B cell (primary cell): ENCODE measurements around the gene NRDE2. TPM values are rescaled to one million over a fixed set of nuclear protein-coding genes. Genes with fewer than 3 reads are reported as not detected.

Experiments used
- ATAC-seq: fragments of 200-7000 bp; cut with Tn5 transposase; one replicate; pipeline ENCODE4 v1.10.0; 2021; ENCODE audit warnings: low read depth, mild to moderate bottlenecking, moderate number of reproducible peaks, moderate library complexity
- CTCF ChIA-PET: fragments of 350-600 bp; sonication (Branson Sonifier 250); formaldehyde crosslinking; loops from one replicate; lab custom pipeline; 2021; ENCODE audit warnings: antibody characterized with exemption, inconsistent platforms; lab: Charles Lee
- POLR2A ChIA-PET: fragments of 350-600 bp; sonication (Branson Sonifier 250); formaldehyde crosslinking; loops from one replicate; lab custom pipeline; 2021; ENCODE audit warnings: antibody characterized with exemption; lab: Charles Lee
- DNase-seq: peaks from one replicate; pipeline ENCODE4 v3.0.0; 2013
- H2AFZ ChIP-seq: 2 replicates; pipeline ENCODE4 v1.6.1; 2012; ENCODE audit warnings: mild to moderate bottlenecking, low read depth, low read length; ENCODE audit not compliant: insufficient read depth, poor library complexity, severe bottlenecking
- H3K27ac ChIP-seq, 2 donors: 1 replicate in 1 of 2; 2 replicates in 1 of 2; pipeline ENCODE4 v1.5.1; 2012 to 2013; ENCODE audit warnings: low read length in 2 of 2, mild to moderate bottlenecking in 2 of 2, moderate library complexity in 1 of 2
- H3K27me3 ChIP-seq, 4 experiments: fragments of 200-600 bp in 1 of 4; sonication (generic) in 1 of 4; replicated peaks in 1 of 4; 1 replicate in 2 of 4; 2 replicates in 2 of 4; pipeline versions ENCODE4 v1.6.1 to v1.7.0; 2013 to 2016; ENCODE audit warnings: low read length in 3 of 4, mild to moderate bottlenecking in 2 of 4, mixed read lengths in 1 of 4, moderate library complexity in 1 of 4; ENCODE audit not compliant: insufficient read depth in 4 of 4, control insufficient read depth in 3 of 4; ENCODE audit errors: control extremely low read depth in 1 of 4
- H3K36me3 ChIP-seq, 2 experiments: replicated peaks in 1 of 2; 1 replicate in 1 of 2; 2 replicates in 1 of 2; pipeline versions ENCODE4 v1.6.1 to v1.7.1; 2013; ENCODE audit warnings: low read length in 1 of 2; ENCODE audit not compliant: insufficient read depth in 2 of 2, control insufficient read depth in 1 of 2; ENCODE audit errors: control extremely low read depth in 1 of 2, extremely low read depth in 1 of 2
- H3K4me1 ChIP-seq, 2 donors: fragments of 200-600 bp in 1 of 2; sonication (generic) in 1 of 2; 1 replicate in 1 of 2; 2 replicates in 1 of 2; pipeline versions ENCODE4 v1.5.1 to v1.6.1; 2013 to 2017; ENCODE audit warnings: low read length in 2 of 2; ENCODE audit not compliant: control insufficient read depth in 2 of 2, insufficient read depth in 2 of 2
- H3K4me2 ChIP-seq: replicated peaks from 2 replicates; pipeline ENCODE3; 2012; ENCODE audit warnings: mild to moderate bottlenecking, low read depth, low read length; ENCODE audit not compliant: poor library complexity, severe bottlenecking
- H3K4me3 ChIP-seq, 5 experiments: fragments of 200-600 bp in 1 of 5; sonication (generic) in 1 of 5; 1 replicate in 3 of 5; 2 replicates in 2 of 5; pipeline versions ENCODE4 v1.5.1 to v1.7.0; 2011 to 2016; ENCODE audit warnings: low read length in 4 of 5, mild to moderate bottlenecking in 4 of 5, low read depth in 2 of 5, control low read depth in 1 of 5, moderate library complexity in 1 of 5; ENCODE audit not compliant: insufficient read depth in 1 of 5; ENCODE audit errors: control extremely low read depth in 1 of 5, extremely low read depth in 1 of 5
- H3K79me2 ChIP-seq: fragments of 200-600 bp; sonication (generic); one replicate; pipeline ENCODE4 v1.6.0; 2016; ENCODE audit warnings: low read length; ENCODE audit not compliant: control insufficient read depth, insufficient read depth
- H3K9ac ChIP-seq: fragments of 200-600 bp; sonication (generic); 2 replicates; pipeline ENCODE4 v1.6.1; 2017; ENCODE audit warnings: mild to moderate bottlenecking, low read length, moderate library complexity
- H3K9me3 ChIP-seq, 3 donors: one replicate each; pipeline versions ENCODE4 v1.6.1 to v1.7.1; 2013; ENCODE audit warnings: low read length in 2 of 3; ENCODE audit not compliant: control insufficient read depth in 2 of 3, insufficient read depth in 1 of 3; ENCODE audit errors: control extremely low read depth in 1 of 3
- H4K20me1 ChIP-seq: 2 replicates; pipeline ENCODE4 v1.6.0; 2012; ENCODE audit warnings: mild to moderate bottlenecking, low read length; ENCODE audit not compliant: insufficient read depth, control insufficient read depth, poor library complexity, severe bottlenecking
- H3K27ac Mint-ChIP-seq: one replicate; pipeline ENCODE4 v1.8.0; 2021; ENCODE audit warnings: mixed read lengths
- H3K27me3 Mint-ChIP-seq: one replicate; pipeline ENCODE4 v1.8.0; 2021; ENCODE audit warnings: mixed read lengths
- H3K4me1 Mint-ChIP-seq: one replicate; pipeline ENCODE4 v1.8.0; 2021; ENCODE audit warnings: mixed read lengths
- H3K4me3 Mint-ChIP-seq: one replicate; pipeline ENCODE4 v1.8.0; 2021; ENCODE audit warnings: mixed read lengths
- H3K9me3 Mint-ChIP-seq: one replicate; pipeline ENCODE4 v1.8.0; 2022; ENCODE audit warnings: mixed read lengths; ENCODE audit not compliant: insufficient read depth
- EZH2 ChIP-seq: IDR thresholded peaks from 2 replicates; pipeline ENCODE4 v1.6.1; 2012; ENCODE audit warnings: borderline replicate concordance, low read depth, mild to moderate bottlenecking, moderate library complexity, low read length; ENCODE audit not compliant: insufficient read depth, poor library complexity, severe bottlenecking
- WGBS: methylation state at CpG from one replicate; pipeline ENCODE4 v1.1.5; 2013; ENCODE audit warnings: missing lambda C conversion rate; ENCODE audit not compliant: insufficient coverage; 5-methylcytosine and 5-hydroxymethylcytosine counted together
- intact Hi-C: fragments of 100-400 bp; cut with micrococcal nuclease; formaldehyde crosslinking; loops from one replicate; pipeline ENCODE4 v1.10.0; 2022
- polyA plus RNA-seq: library from polyadenylated mRNA; depleted of rRNA; stranded (reverse); fragments of >200 nt; gene quantifications from 2 replicates; pipeline ENCODE4 v1.2.3, GENCODE V29; 2012
- total RNA-seq, 2 donors: library from RNA; stranded (reverse); fragments of 120-200 nt in 1 of 2; gene quantifications; 1 replicate in 1 of 2; 2 replicates in 1 of 2; pipeline versions ENCODE4 v1.2.3 to v1.2.4, GENCODE V29; 2013 to 2022
- TF ChIP-seq, protein P1 (sequence below): fragments of 200-600 bp; IDR thresholded peaks from one replicate; pipeline ENCODE4 v1.8.0; 2022; ENCODE audit warnings: antibody characterized with exemption, mild to moderate bottlenecking

Gene NRDE2
- total and polyA plus RNA-seq, 2 donors (not counting 1 experiment from before 2014, with no cell fraction given) = 5.3 to 35.8 TPM

DNA sequence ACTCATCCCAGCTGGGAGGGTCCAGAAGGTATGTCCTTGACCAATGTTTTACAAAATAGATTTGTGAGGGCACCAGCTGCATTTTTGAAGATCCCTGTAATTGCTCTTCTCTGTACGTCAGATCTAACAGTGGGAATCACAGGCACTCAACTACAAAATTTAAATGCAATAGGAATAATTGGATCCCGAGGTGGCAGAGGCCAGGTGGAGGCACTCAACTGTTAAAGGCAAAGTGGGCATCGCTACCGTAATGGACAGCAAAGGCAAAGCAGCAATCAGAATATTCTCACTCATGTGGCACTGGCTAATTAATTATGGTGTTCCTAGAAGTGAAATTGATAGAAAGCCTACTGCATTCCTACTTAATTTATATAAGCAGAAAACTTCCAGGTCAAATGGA, 103.3 kb downstream of the NRDE2 start:
- Histone ChIP-seq H3K4me2 (no peak overlapping the region), H3K27me3 (peaks cover 0 to 6% (median 0%) of the 10 kb centered on the region in 4 experiments), H3K9me3 (peaks cover 0 to 7% (median 0%) of the 10 kb centered on the region in 3 donors), H3K36me3 (no peaks in the 10 kb centered on the region), H3K9ac (no peak overlapping the region), H3K4me1 (no peaks in the 10 kb centered on the region), H3K27ac (no peak overlapping the region), H4K20me1 (no peaks in the 10 kb centered on the region), H3K4me3 (no peak overlapping the region), H2AFZ (no peak overlapping the region), H3K79me2 (no peaks in the 10 kb centered on the region)
- no peak overlapping the region for H3K4me3 Mint-ChIP-seq
- TF ChIP-seq, protein P1, sequence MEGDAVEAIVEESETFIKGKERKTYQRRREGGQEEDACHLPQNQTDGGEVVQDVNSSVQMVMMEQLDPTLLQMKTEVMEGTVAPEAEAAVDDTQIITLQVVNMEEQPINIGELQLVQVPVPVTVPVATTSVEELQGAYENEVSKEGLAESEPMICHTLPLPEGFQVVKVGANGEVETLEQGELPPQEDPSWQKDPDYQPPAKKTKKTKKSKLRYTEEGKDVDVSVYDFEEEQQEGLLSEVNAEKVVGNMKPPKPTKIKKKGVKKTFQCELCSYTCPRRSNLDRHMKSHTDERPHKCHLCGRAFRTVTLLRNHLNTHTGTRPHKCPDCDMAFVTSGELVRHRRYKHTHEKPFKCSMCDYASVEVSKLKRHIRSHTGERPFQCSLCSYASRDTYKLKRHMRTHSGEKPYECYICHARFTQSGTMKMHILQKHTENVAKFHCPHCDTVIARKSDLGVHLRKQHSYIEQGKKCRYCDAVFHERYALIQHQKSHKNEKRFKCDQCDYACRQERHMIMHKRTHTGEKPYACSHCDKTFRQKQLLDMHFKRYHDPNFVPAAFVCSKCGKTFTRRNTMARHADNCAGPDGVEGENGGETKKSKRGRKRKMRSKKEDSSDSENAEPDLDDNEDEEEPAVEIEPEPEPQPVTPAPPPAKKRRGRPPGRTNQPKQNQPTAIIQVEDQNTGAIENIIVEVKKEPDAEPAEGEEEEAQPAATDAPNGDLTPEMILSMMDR = no peak
- no peak for TF ChIP-seq EZH2
- ChIA-PET CTCF (no interaction called here), POLR2A (no interaction called here)
- H3K4me1 Mint-ChIP-seq = no peaks in the 10 kb centered on the region
- DNase-seq (no peak), ATAC-seq (no peak)
- H3K27ac Mint-ChIP-seq = no peak overlapping the region
- peaks cover under 1% of the 10 kb centered on the region for H3K9me3 Mint-ChIP-seq
- intact Hi-C loops = no loop called here
- peaks cover 9% of the 10 kb centered on the region for H3K27me3 Mint-ChIP-seq
- WGBS = 68% methylated on average over 2 of the region's 4 CpGs

Other genes starting within 250 kb of the NRDE2 start
- 50.2 and 51.6 TPM in 2 replicates for gene PSMC1, start 75.4 kb downstream of the NRDE2 start, total RNA-seq
- gene PSMC1, start 75.4 kb downstream of the NRDE2 start, polyA plus RNA-seq = 21.4 and 32.0 TPM in 2 replicates
- gene CALM1, start 65.1 kb upstream of the NRDE2 start, total RNA-seq = 251 and 267 TPM in 2 replicates
- gene CALM1, start 65.1 kb upstream of the NRDE2 start, polyA plus RNA-seq = 264 and 383 TPM in 2 replicates